Vagina (tissue), 2 donors: ENCODE measurements around the gene PHF14. TPM values are rescaled to one million over a fixed set of nuclear protein-coding genes. Genes with fewer than 3 reads are reported as not detected.
"Not testable (repeated sequence)": the region's sequence is repeated elsewhere in the genome, so short reads cannot be mapped to it uniquely, and the experiment has no call there.

ENCODE experiments used
- DNase-seq, 2 donors: peaks; one replicate each; pipeline ENCODE4 v3.0.0-alpha.2; 2017; ENCODE audit errors: extremely low spot score in 2 of 2
- H3K27ac ChIP-seq: fragments of 200-600 bp; sonication (generic); one replicate; pipeline ENCODE4 v1.5.1; 2019
- H3K27me3 ChIP-seq: fragments of 200-600 bp; sonication (generic); one replicate; pipeline ENCODE4 v1.5.1; 2019
- H3K36me3 ChIP-seq, 2 donors: fragments of 200-600 bp; sonication (generic); one replicate each; pipeline ENCODE4 v1.5.1; 2017 to 2019
- H3K4me1 ChIP-seq: fragments of 200-600 bp; sonication (generic); one replicate; pipeline ENCODE4 v1.5.1; 2019
- H3K4me3 ChIP-seq, 2 donors: fragments of 200-600 bp; sonication (generic); 1 replicate in 1 of 2; 2 replicates in 1 of 2; pipeline ENCODE4 v1.5.1; 2016 to 2019
- H3K9me3 ChIP-seq: fragments of 200-600 bp; sonication (generic); one replicate; pipeline ENCODE4 v1.5.1; 2019
- CTCF ChIP-seq, 3 experiments: fragments of 450-650 bp in 2 of 3; fragments of 200-600 bp in 1 of 3; sonication (generic) in 1 of 3; IDR thresholded peaks; one replicate each; pipeline ENCODE4 v1.5.1; 2017 to 2019; ENCODE audit warnings: antibody characterized with exemption in 3 of 3, mild to moderate bottlenecking in 2 of 3, moderate library complexity in 2 of 3
- POLR2A ChIP-seq, 2 donors: fragments of 450-650 bp; IDR thresholded peaks; one replicate each; pipeline ENCODE4 v1.6.1; 2017; ENCODE audit warnings: antibody characterized with exemption in 2 of 2, mild to moderate bottlenecking in 2 of 2, moderate library complexity in 2 of 2
- POLR2AphosphoS5 ChIP-seq, 2 donors: sonication (generic); formaldehyde crosslinking; IDR thresholded peaks; one replicate each; pipeline ENCODE4 v1.9.0; 2017; ENCODE audit warnings: antibody characterized with exemption in 2 of 2, mild to moderate bottlenecking in 2 of 2, low read depth in 1 of 2; ENCODE audit not compliant: insufficient read depth in 1 of 2
- intact Hi-C: fragments of 100-400 bp; cut with DNase I; formaldehyde crosslinking; loops from one replicate; pipeline ENCODE4 v1.15.1; 2023
- total RNA-seq: library from RNA; depleted of rRNA; stranded (reverse); fragments of >200 nt; gene quantifications from one replicate; pipeline ENCODE4 v1.2.3, GENCODE V29; 2016

PHF14 gene
- total RNA-seq, 1 donor from 2014 or later: 43.5 TPM

- H3K4me1 ChIP-seq: peaks cover 25% of the 10 kb centered on the region
- TF ChIP-seq POLR2A (IDR thresholded peaks at IDR 0.05): no peak
- TF ChIP-seq POLR2AphosphoS5 (IDR thresholded peaks at IDR 0.05; ENCODE audit: insufficient read depth in 1 of 2, low read depth in 1 of 2): no peak
- TF ChIP-seq CTCF (IDR thresholded peaks at IDR 0.05): no peak
- no peak overlapping the region for H3K4me3 ChIP-seq
- no peak for DNase-seq
- H3K27me3 ChIP-seq: no peaks in the 10 kb centered on the region
- no peaks in the 10 kb centered on the region for H3K9me3 ChIP-seq
- intact Hi-C loops: no loop called here
- no peaks in the 10 kb centered on the region for H3K36me3 ChIP-seq
- H3K27ac ChIP-seq: no peak overlapping the region
Observed at GRCh38 chr7:10972174-10972573, 1.5 kb upstream of the PHF14 start.

GRCh38 chr7:10973942-10974911 lies 555 bp downstream of the PHF14 start:
- Histone ChIP-seq H3K27me3 (no peaks in the 10 kb centered on the region), H3K4me3 (peak overlapping the region; percentile 50 to 93), H3K4me1 (peaks cover 25% of the 10 kb centered on the region), H3K36me3 (no peaks in the 10 kb centered on the region), H3K27ac (peak overlapping the region; percentile 84), H3K9me3 (no peaks in the 10 kb centered on the region)
- no peak for DNase-seq
- TF ChIP-seq CTCF (IDR thresholded peaks at IDR 0.05) (no peak), POLR2A (IDR thresholded peaks at IDR 0.05) (no peak), POLR2AphosphoS5 (IDR thresholded peaks at IDR 0.05; ENCODE audit: insufficient read depth in 1 of 2, low read depth in 1 of 2) (no peak)
- intact Hi-C loops: no loop called here

- peaks cover 28% of the 10 kb centered on the region for H3K4me1 ChIP-seq
- intact Hi-C loops: no loop called here
- H3K9me3 ChIP-seq: no peaks in the 10 kb centered on the region
- no peak for DNase-seq
- no peak overlapping the region for H3K27ac ChIP-seq
- TF ChIP-seq CTCF (IDR thresholded peaks at IDR 0.05) (no peak), POLR2AphosphoS5 (IDR thresholded peaks at IDR 0.05; ENCODE audit: insufficient read depth in 1 of 2, low read depth in 1 of 2) (no peak), POLR2A (IDR thresholded peaks at IDR 0.05) (no peak)
- no peaks in the 10 kb centered on the region for H3K36me3 ChIP-seq
- no peaks in the 10 kb centered on the region for H3K27me3 ChIP-seq
- no peak overlapping the region for H3K4me3 ChIP-seq
Observed at GRCh38 chr7:10977113-10977512, 3.4 kb downstream of the PHF14 start.

- Histone ChIP-seq H3K4me3 (no peak overlapping the region), H3K27ac (no peak overlapping the region), H3K9me3 (no peaks in the 10 kb centered on the region), H3K27me3 (no peaks in the 10 kb centered on the region), H3K4me1 (peaks cover 7% of the 10 kb centered on the region), H3K36me3 (peaks cover 0 to 8% of the 10 kb centered on the region in 2 donors)
- TF ChIP-seq POLR2AphosphoS5 (IDR thresholded peaks at IDR 0.05; ENCODE audit: insufficient read depth in 1 of 2, low read depth in 1 of 2) (no peak), POLR2A (IDR thresholded peaks at IDR 0.05) (no peak), CTCF (IDR thresholded peaks at IDR 0.05) (no peak)
- intact Hi-C loops: no loop called here
- no peak for DNase-seq
Observed at GRCh38 chr7:10981317-10981716, 7.6 kb downstream of the PHF14 start.

DNA sequence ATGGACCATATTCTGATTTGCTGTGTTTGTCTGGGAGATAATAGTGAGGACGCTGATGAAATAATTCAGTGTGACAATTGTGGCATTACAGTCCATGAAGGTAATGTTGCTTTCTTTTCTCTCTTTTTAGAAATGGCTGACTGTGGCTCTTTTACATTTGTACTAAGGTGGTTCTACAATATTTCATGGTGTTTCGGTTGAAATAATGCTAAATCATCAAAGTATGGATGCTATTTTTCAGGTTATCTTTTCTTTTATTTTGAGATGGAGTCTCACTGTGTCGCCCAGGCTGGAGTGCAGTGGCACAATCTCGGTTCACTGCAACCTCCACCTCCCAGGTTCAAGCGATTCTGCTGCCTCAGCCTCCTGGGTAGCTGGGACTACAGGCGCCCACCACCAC lies 17.1 kb downstream of the PHF14 start:
- H3K9me3 ChIP-seq, H3K27me3 ChIP-seq, H3K4me1 ChIP-seq, H3K4me3 ChIP-seq, DNase-seq, H3K27ac ChIP-seq, intact Hi-C loops: not testable (repeated sequence)
- H3K36me3 ChIP-seq: peaks cover 0 to 10% of the 10 kb centered on the region in 2 donors

GRCh38 chr7:10995482-10996166 lies 22.0 kb downstream of the PHF14 start:
- intact Hi-C loops, H3K27ac ChIP-seq, H3K27me3 ChIP-seq, H3K9me3 ChIP-seq, DNase-seq, H3K4me1 ChIP-seq, H3K36me3 ChIP-seq, H3K4me3 ChIP-seq: not testable (repeated sequence)
